H1 (cell line): ENCODE results near the gene LRP1. TPM values are rescaled to one million over a fixed set of nuclear protein-coding genes. Genes with fewer than 3 reads are reported as not detected.

Experiments used
- ATF3 ChIP-seq: IDR thresholded peaks from 2 replicates; pipeline ENCODE4 v1.6.1; 2011; ENCODE audit warnings: low read depth, mild to moderate bottlenecking, low read length; ENCODE audit not compliant: insufficient read depth
- BCL11A ChIP-seq, 2 experiments: IDR thresholded peaks; one replicate each; pipeline ENCODE4 v1.6.1; 2011; ENCODE audit warnings: low read depth in 2 of 2, low read length in 2 of 2, mild to moderate bottlenecking in 2 of 2
- CTBP2 ChIP-seq: IDR thresholded peaks from 2 replicates; pipeline ENCODE4 v1.7.0; 2011; ENCODE audit warnings: borderline replicate concordance, mild to moderate bottlenecking, moderate library complexity, mixed read lengths, low read length; ENCODE audit not compliant: insufficient read depth, insufficient read length
- CTCF ChIP-seq, 3 experiments: IDR thresholded peaks; 1 replicate in 2 of 3; 2 replicates in 1 of 3; pipeline versions ENCODE4 v1.5.1 to v1.6.1; 2011; ENCODE audit warnings: low read length in 3 of 3, mild to moderate bottlenecking in 3 of 3, inconsistent platforms in 2 of 3, low read depth in 1 of 3, moderate library complexity in 1 of 3; ENCODE audit not compliant: insufficient read depth in 1 of 3; ENCODE audit errors: control extremely low read depth in 1 of 3
- EGR1 ChIP-seq: IDR thresholded peaks from 2 replicates; pipeline ENCODE4 v1.6.1; 2011; ENCODE audit warnings: low read depth, low read length, borderline replicate concordance
- EP300 ChIP-seq, 2 experiments: IDR thresholded peaks; 1 replicate in 1 of 2; 2 replicates in 1 of 2; pipeline ENCODE4 v1.6.1; 2011 to 2012; ENCODE audit warnings: low read depth in 2 of 2, low read length in 2 of 2, mild to moderate bottlenecking in 2 of 2, borderline replicate concordance in 1 of 2, inconsistent platforms in 1 of 2, moderate library complexity in 1 of 2
- FOSL1 ChIP-seq: IDR thresholded peaks from 2 replicates; pipeline ENCODE4 v1.6.1; 2011; ENCODE audit warnings: mild to moderate bottlenecking, low read depth, low read length, moderate library complexity; ENCODE audit not compliant: insufficient read depth
- GTF2F1 ChIP-seq: IDR thresholded peaks from 2 replicates; pipeline ENCODE4 v1.6.1; 2012; ENCODE audit warnings: low read depth, low read length, improper control_type of control experiment, borderline replicate concordance
- KDM1A ChIP-seq: fragments of 200-600, 300-600 bp; sonication (generic); IDR thresholded peaks from 2 replicates; pipeline ENCODE4 v1.7.1; 2016; ENCODE audit warnings: mild to moderate bottlenecking, low read length, borderline replicate concordance
- SP4 ChIP-seq: IDR thresholded peaks from 2 replicates; pipeline ENCODE4 v1.6.1; 2012; ENCODE audit warnings: low read length, inconsistent platforms
- YY1 ChIP-seq: IDR thresholded peaks from 2 replicates; pipeline ENCODE4 v1.6.1; 2011; ENCODE audit warnings: low read depth, mild to moderate bottlenecking, low read length
- polyA plus RNA-seq, 7 experiments: library from polyadenylated mRNA; depleted of rRNA in 3 of 7; stranded (reverse) in 5 of 7; unstranded in 2 of 7; fragments of >200 nt in 5 of 7; fragments of 200-250 nt in 2 of 7; gene quantifications; 1 replicate in 5 of 7; 2 replicates in 1 of 7; 4 replicates in 1 of 7; pipeline versions ENCODE4 v1.2.1 to v1.2.3, GENCODE V29; 2011 to 2013; ENCODE audit warnings: missing spikeins in 2 of 7, mixed read lengths in 2 of 7
- total RNA-seq: library from RNA; stranded (reverse); fragmentation: NEBNext Ultra II Directional; extraction: Animal tissue kit (Norgen Biotek cat#: 25700); gene quantifications from 2 replicates; pipeline ENCODE4 v1.2.1, GENCODE V29; 2021

LRP1 gene
- total and polyA plus RNA-seq, 2 of the 8 experiments (the other 6 are each of a cell fraction or from before 2014, with no cell fraction given), result 35.3 to 92.5 TPM

DNA sequence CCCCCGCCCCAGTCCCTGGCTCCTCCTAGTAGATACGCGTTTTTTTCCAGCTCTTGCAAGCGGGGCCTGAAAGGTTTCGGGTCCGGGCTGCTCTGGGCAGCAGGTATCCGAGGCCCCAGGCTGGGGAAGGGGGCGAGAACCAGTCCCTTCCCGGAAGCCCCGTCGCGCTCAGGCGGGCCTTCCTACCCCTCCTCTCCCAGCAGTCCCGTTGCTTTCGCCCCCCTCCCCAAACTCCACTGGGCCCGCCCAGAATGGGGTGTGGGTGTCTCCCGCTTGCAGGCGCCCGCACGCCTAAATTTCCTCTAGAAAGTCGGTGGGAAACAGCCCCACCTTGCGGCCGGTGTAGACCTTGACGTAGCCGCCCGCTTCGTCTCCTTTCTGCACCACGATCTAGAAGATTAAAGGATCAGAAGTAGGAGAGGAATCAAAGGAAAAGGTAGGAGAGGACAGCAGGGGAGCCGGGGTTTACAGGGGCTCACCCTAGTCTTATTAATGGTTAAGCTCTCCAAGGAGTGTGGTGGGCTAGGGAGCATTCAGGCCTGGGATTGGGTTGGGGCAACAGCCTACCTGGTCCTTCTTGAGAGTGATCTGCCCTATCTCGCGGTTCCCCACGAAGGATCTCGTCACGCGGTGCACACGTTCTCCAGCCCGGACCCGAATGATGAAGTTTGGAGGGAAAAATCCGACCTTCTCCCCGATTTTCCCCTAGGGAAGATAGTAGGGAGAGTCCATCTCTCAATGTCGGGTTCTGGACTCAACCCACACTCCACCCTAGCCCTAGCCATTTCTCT lies 115.4 kb downstream of the LRP1 start (continued):
- no peak for TF ChIP-seq BCL11A (IDR thresholded peaks at IDR 0.05; ENCODE audit: low read depth in 2 of 2, low read length in 2 of 2)
- peak; percentile 9; the same call in 1 of the 2 replicates for TF ChIP-seq EGR1
- peak; percentile 54; the same call in 1 of the 2 replicates for TF ChIP-seq SP4
- peak in 2 of 3 experiments; percentile 88 to 91; a peak in 3 of 4 replicates for TF ChIP-seq CTCF (IDR thresholded peaks at IDR 0.05; ENCODE audit: control extremely low read depth in 1 of 3, insufficient read depth in 1 of 3, low read depth in 1 of 3, low read length in 3 of 3)
- no peak for TF ChIP-seq KDM1A
- no peak for TF ChIP-seq ATF3
- TF ChIP-seq EP300 (IDR thresholded peaks at IDR 0.05; ENCODE audit: borderline replicate concordance in 1 of 2, low read depth in 2 of 2, low read length in 2 of 2), result peak in 1 of 2 experiments; percentile 68; a peak in 1 of 3 replicates
- TF ChIP-seq YY1, result no peak
- no peak for TF ChIP-seq FOSL1
- 0 out of 2 replicates have a peak, but pooled peaks have one; percentile 1 for TF ChIP-seq GTF2F1
- TF ChIP-seq CTBP2, result no peak
